Peyer's patch (tissue), 4 donors: ENCODE results near the gene TRAPPC10.

Experiments
- CTCF ChIP-seq, 6 experiments: fragments of 450-650 bp in 4 of 6; fragments of 200-600 bp in 2 of 6; sonication (generic) in 1 of 6; IDR thresholded peaks; one replicate each; pipeline ENCODE4 v1.5.1; 2017 to 2019; ENCODE audit warnings: antibody characterized with exemption in 6 of 6, mild to moderate bottlenecking in 3 of 6, moderate library complexity in 1 of 6
- POLR2A ChIP-seq, 2 donors: fragments of 450-650 bp; IDR thresholded peaks; one replicate each; pipeline ENCODE4 v1.5.1; 2017; ENCODE audit warnings: antibody characterized with exemption in 2 of 2, mild to moderate bottlenecking in 2 of 2, moderate library complexity in 2 of 2

- TF ChIP-seq CTCF (IDR thresholded peaks at IDR 0.05) (no peak), POLR2A (IDR thresholded peaks at IDR 0.05) (no peak)
Observed at GRCh38 chr21:44024257-44024656, 12.1 kb downstream of the TRAPPC10 start.
